ENCODE measurements around the gene MAP4. TPM values are rescaled to one million over a fixed set of nuclear protein-coding genes. Genes with fewer than 3 reads are reported as not detected.

MAP4 gene
- polyA plus RNA-seq, 3 donors = 6.2 to 24.1 (median 18.4) TPM

DNA sequence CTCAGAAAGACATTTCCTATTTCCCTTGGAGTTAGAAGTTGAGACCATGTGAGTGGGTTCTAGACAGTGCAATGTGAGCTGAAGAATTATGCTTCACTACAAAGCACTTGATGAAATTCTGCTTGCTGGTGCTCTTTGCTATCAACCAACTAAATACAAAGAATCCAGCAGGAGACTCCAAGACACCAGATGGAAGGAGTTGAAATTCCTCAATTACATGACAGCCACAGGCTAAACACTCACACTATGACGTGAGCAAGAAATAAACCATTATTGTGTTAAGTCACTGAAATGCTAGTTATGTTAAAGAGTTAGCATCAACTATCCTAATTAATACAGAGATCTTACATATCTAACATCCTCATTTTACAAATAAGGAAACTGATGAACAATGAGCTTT, 8.2 kb upstream of the MAP4 start:
- no peaks in the 10 kb centered on the region for H3K36me3 ChIP-seq (replicated peaks in 1 of 2; ENCODE audit: control insufficient read depth in 1 of 2, insufficient read depth in 2 of 2, low read length in 2 of 2)
- H3K4me2 ChIP-seq (replicated peaks; ENCODE audit: extremely low read depth, low read length, poor library complexity, severe bottlenecking) = no peak overlapping the region
- H3K4me3 ChIP-seq (replicated peaks in 1 of 3; ENCODE audit: low read depth in 2 of 3, low read length in 3 of 3) = no peak overlapping the region
- Mint-ChIP-seq H3K27me3 (ENCODE audit: low read depth in 3 of 3) (peaks cover 0 to 4% (median 0%) of the 10 kb centered on the region in 3 donors), H3K4me1 (peaks cover 4% of the 10 kb centered on the region), H3K4me3 (no peak overlapping the region), H3K27ac (no peak overlapping the region), H3K36me3 (peaks cover 6 to 12% of the 10 kb centered on the region in 2 donors), H3K9me3 (no peaks in the 10 kb centered on the region)
- TF ChIP-seq, protein P1, sequence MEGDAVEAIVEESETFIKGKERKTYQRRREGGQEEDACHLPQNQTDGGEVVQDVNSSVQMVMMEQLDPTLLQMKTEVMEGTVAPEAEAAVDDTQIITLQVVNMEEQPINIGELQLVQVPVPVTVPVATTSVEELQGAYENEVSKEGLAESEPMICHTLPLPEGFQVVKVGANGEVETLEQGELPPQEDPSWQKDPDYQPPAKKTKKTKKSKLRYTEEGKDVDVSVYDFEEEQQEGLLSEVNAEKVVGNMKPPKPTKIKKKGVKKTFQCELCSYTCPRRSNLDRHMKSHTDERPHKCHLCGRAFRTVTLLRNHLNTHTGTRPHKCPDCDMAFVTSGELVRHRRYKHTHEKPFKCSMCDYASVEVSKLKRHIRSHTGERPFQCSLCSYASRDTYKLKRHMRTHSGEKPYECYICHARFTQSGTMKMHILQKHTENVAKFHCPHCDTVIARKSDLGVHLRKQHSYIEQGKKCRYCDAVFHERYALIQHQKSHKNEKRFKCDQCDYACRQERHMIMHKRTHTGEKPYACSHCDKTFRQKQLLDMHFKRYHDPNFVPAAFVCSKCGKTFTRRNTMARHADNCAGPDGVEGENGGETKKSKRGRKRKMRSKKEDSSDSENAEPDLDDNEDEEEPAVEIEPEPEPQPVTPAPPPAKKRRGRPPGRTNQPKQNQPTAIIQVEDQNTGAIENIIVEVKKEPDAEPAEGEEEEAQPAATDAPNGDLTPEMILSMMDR (IDR thresholded peaks at IDR 0.05) = no peak
- peaks cover 15% of the 10 kb centered on the region for H3K79me2 ChIP-seq (ENCODE audit: insufficient read depth, low read length)
- no peaks in the 10 kb centered on the region for H3K9me3 ChIP-seq (replicated peaks in 1 of 2; ENCODE audit: control insufficient read depth in 1 of 2, insufficient read depth in 1 of 2, low read length in 2 of 2)
- H4K20me1 ChIP-seq (ENCODE audit: insufficient read depth, low read length) = peaks cover 16% of the 10 kb centered on the region
- H2AFZ ChIP-seq (ENCODE audit: insufficient read depth, low read depth, low read length, poor library complexity, severe bottlenecking) = no peak overlapping the region
- intact Hi-C loops (cut with micrococcal nuclease) = no loop called here
- WGBS (ENCODE audit: insufficient coverage) = no CpG with 5 or more reads among the region's 1 CpG
- no peak overlapping the region for H3K9ac ChIP-seq (ENCODE audit: insufficient read depth, low read length, poor library complexity, severe bottlenecking)
- H3K27ac ChIP-seq (ENCODE audit: low read depth in 1 of 2, low read length in 2 of 2) = no peak overlapping the region
- DNase-seq = no peak
- H3K27me3 ChIP-seq (ENCODE audit: control insufficient read depth in 2 of 2, insufficient read depth in 2 of 2, low read length in 2 of 2) = no peaks in the 10 kb centered on the region
- H3K4me1 ChIP-seq (ENCODE audit: control insufficient read depth in 1 of 2, insufficient read depth in 2 of 2, low read length in 2 of 2) = no peaks in the 10 kb centered on the region

DNA sequence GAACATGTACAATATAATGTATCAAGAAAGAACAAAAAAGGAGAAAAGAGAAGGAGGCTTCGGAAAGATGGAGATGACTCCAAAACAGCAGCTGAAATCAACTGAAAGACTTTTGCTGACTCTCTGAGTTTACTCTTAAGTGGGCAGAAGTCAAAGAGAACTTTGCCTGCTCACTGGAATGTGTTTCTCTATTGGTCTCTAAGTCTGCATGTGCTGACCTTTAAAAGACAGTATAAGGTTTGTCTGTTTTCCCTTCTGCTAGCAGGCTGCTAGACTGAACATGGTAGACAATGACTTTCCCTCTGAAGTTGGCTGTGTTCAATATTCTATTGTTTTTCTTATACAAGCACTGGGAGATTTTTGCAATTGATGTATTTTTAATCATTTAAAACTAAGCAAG, 7.2 kb upstream of the MAP4 start:
- Mint-ChIP-seq H3K4me1 (no peaks in the 10 kb centered on the region), H3K27me3 (ENCODE audit: low read depth in 3 of 3) (peaks cover 0 to 4% (median 0%) of the 10 kb centered on the region in 3 donors), H3K9me3 (no peaks in the 10 kb centered on the region), H3K4me3 (no peak overlapping the region), H3K36me3 (peaks cover 6 to 9% of the 10 kb centered on the region in 2 donors), H3K27ac (no peak overlapping the region)
- Histone ChIP-seq H3K9ac (ENCODE audit: insufficient read depth, low read length, poor library complexity, severe bottlenecking) (no peak overlapping the region), H3K27me3 (ENCODE audit: control insufficient read depth in 2 of 2, insufficient read depth in 2 of 2, low read length in 2 of 2) (no peaks in the 10 kb centered on the region), H3K4me3 (replicated peaks in 1 of 3; ENCODE audit: low read depth in 2 of 3, low read length in 3 of 3) (no peak overlapping the region), H2AFZ (ENCODE audit: insufficient read depth, low read depth, low read length, poor library complexity, severe bottlenecking) (no peak overlapping the region), H3K4me2 (replicated peaks; ENCODE audit: extremely low read depth, low read length, poor library complexity, severe bottlenecking) (no peak overlapping the region), H3K4me1 (ENCODE audit: control insufficient read depth in 1 of 2, insufficient read depth in 2 of 2, low read length in 2 of 2) (no peaks in the 10 kb centered on the region), H3K27ac (ENCODE audit: low read depth in 1 of 2, low read length in 2 of 2) (no peak overlapping the region), H3K9me3 (replicated peaks in 1 of 2; ENCODE audit: control insufficient read depth in 1 of 2, insufficient read depth in 1 of 2, low read length in 2 of 2) (no peaks in the 10 kb centered on the region), H3K36me3 (replicated peaks in 1 of 2; ENCODE audit: control insufficient read depth in 1 of 2, insufficient read depth in 2 of 2, low read length in 2 of 2) (no peaks in the 10 kb centered on the region), H4K20me1 (ENCODE audit: insufficient read depth, low read length) (peaks cover 16% of the 10 kb centered on the region), H3K79me2 (ENCODE audit: insufficient read depth, low read length) (peaks cover 15% of the 10 kb centered on the region)
- TF ChIP-seq, protein P1 (IDR thresholded peaks at IDR 0.05) = no peak
- no peak for DNase-seq
- no CpG with 5 or more reads among the region's 1 CpG for WGBS (ENCODE audit: insufficient coverage)
- intact Hi-C loops (cut with micrococcal nuclease) = no loop called here

Measured in CD14-positive monocyte (primary cell).